NT2/D1 (cell line): ENCODE measurements around the gene SPOP.

ENCODE experiments used
- SUZ12 ChIP-seq: IDR thresholded peaks from 2 replicates; pipeline ENCODE4 v1.6.1; 2011; ENCODE audit not compliant: insufficient read length, insufficient read depth; ENCODE audit errors: extremely low read depth
- YY1 ChIP-seq: IDR thresholded peaks from 2 replicates; pipeline ENCODE4 v1.6.1; 2011; ENCODE audit not compliant: insufficient read length, insufficient read depth
- ZNF274 ChIP-seq: IDR thresholded peaks from 2 replicates; pipeline ENCODE4 v1.6.1; 2011; ENCODE audit warnings: mild to moderate bottlenecking, low read depth, low read length

- TF ChIP-seq ZNF274 (no peak), SUZ12 (no peak), YY1 (no peak)
These were observed 12.4 kb upstream of the SPOP start for GRCh38 chr17:49690256-49690655.
